ENCODE measurements around the gene ELFN1. TPM values are rescaled to one million over a fixed set of nuclear protein-coding genes. Genes with fewer than 3 reads are reported as not detected.

The ELFN1 gene
- total and polyA plus RNA-seq, 10 of the 15 experiments (the other 5 are each of a cell fraction or from before 2014, with no cell fraction given), result 0.04 TPM; not detected in 9

DNA sequence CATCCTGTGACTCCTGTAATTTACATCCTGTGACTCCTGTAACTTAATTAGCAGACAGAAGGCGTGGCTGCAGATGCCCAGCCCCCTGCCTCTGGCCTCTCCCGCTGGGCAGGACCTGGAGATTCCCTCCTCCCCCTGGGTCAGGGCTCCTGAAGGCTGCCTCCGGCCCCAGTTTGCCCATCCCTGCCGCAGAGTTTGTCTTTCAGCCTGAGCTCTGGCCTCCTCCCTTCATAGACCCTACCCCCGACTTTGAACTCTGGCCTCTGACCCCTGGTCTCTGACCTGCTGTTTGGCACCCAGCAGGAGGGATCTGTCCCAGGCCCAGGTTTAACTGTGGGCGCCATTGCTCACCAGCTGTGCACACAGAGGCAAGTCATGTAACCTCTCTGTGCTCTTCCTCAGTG is 45.6 kb downstream of the ELFN1 start:
- no peak for FAIRE-seq
- H3K9me3 ChIP-seq (replicated peaks; ENCODE audit: control insufficient read depth, insufficient read depth, low read length), result no peaks in the 10 kb centered on the region
- no peak overlapping the region for H3K4me2 ChIP-seq (ENCODE audit: control insufficient read depth, insufficient read depth)
- in situ Hi-C loops (cut with MboI) (no loop called here), intact Hi-C loops (cut with micrococcal nuclease; ENCODE audit: unreplicated experiment) (no loop called here)
- POLR2A ChIA-PET, result no interaction called here
- RAD21 ChIA-PET (ENCODE audit: unreplicated experiment), result no interaction called here
- H3K79me2 ChIP-seq (ENCODE audit: control insufficient read depth, insufficient read depth, low read length), result no peaks in the 10 kb centered on the region
- H4K20me1 ChIP-seq (ENCODE audit: control insufficient read depth, insufficient read depth), result no peaks in the 10 kb centered on the region
- no peaks in the 10 kb centered on the region for H3K4me1 ChIP-seq (ENCODE audit: control insufficient read depth, insufficient read depth, low read length)
- TF ChIP-seq JUND (IDR thresholded peaks at IDR 0.05; ENCODE audit: low read depth, low read length) (no peak), CBFB (IDR thresholded peaks at IDR 0.05; ENCODE audit: low read depth) (no peak), BCL3 (IDR thresholded peaks at IDR 0.05; ENCODE audit: borderline replicate concordance, insufficient read depth, low read depth, low read length, poor library complexity, severe bottlenecking) (no peak), TCF12 (IDR thresholded peaks at IDR 0.05; ENCODE audit: low read depth, low read length) (no peak), IKZF2 (IDR thresholded peaks at IDR 0.05) (no peak), DPF2 (IDR thresholded peaks at IDR 0.05) (no peak), EED (IDR thresholded peaks at IDR 0.05; ENCODE audit: low read depth) (no peak), TARDBP (IDR thresholded peaks at IDR 0.05; ENCODE audit: borderline replicate concordance) (no peak), NFYA (IDR thresholded peaks at IDR 0.05; ENCODE audit: borderline replicate concordance, low read depth, low read length) (no peak), ZNF687 (IDR thresholded peaks at IDR 0.05) (no peak), RFX5 (IDR thresholded peaks at IDR 0.05; ENCODE audit: low read depth, low read length) (no peak)
- TF ChIP-seq, protein P1, sequence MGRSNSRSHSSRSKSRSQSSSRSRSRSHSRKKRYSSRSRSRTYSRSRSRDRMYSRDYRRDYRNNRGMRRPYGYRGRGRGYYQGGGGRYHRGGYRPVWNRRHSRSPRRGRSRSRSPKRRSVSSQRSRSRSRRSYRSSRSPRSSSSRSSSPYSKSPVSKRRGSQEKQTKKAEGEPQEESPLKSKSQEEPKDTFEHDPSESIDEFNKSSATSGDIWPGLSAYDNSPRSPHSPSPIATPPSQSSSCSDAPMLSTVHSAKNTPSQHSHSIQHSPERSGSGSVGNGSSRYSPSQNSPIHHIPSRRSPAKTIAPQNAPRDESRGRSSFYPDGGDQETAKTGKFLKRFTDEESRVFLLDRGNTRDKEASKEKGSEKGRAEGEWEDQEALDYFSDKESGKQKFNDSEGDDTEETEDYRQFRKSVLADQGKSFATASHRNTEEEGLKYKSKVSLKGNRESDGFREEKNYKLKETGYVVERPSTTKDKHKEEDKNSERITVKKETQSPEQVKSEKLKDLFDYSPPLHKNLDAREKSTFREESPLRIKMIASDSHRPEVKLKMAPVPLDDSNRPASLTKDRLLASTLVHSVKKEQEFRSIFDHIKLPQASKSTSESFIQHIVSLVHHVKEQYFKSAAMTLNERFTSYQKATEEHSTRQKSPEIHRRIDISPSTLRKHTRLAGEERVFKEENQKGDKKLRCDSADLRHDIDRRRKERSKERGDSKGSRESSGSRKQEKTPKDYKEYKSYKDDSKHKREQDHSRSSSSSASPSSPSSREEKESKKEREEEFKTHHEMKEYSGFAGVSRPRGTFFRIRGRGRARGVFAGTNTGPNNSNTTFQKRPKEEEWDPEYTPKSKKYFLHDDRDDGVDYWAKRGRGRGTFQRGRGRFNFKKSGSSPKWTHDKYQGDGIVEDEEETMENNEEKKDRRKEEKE (IDR thresholded peaks at IDR 0.05), result no peak
- CTCF ChIA-PET, result no interaction called here
- no peak overlapping the region for H3K9ac ChIP-seq (ENCODE audit: control insufficient read depth, insufficient read depth, low read length)
- H3K36me3 ChIP-seq (ENCODE audit: control insufficient read depth in 2 of 2, insufficient read depth in 2 of 2, low read length in 1 of 2), result no peaks in the 10 kb centered on the region
- no peak overlapping the region for H3K4me3 ChIP-seq
- WGBS (ENCODE audit: insufficient coverage, insufficient replicate concordance, low lambda C conversion rate, missing lambda C conversion rate), result 5% methylated on average over 6 of the region's 6 CpGs
- no TSS peak for BruUV-seq (replicated peaks)
- no peak for ATAC-seq
- H3K27me3 ChIP-seq (replicated peaks in 1 of 2; ENCODE audit: control insufficient read depth in 2 of 2, insufficient read depth in 2 of 2, low read length in 1 of 2), result no peaks in the 10 kb centered on the region
- no peak overlapping the region for H3K27ac ChIP-seq (ENCODE audit: control insufficient read depth, insufficient read depth)
- no peak overlapping the region for H2AFZ ChIP-seq (ENCODE audit: control insufficient read depth, low read depth, low read length)
- SMC1A ChIA-PET (ENCODE audit: uncharacterized antibody, unreplicated experiment), result no interaction called here
- no peak for DNase-seq (ENCODE audit: low read depth, low spot score)

All from GM12878 (cell line).